Gastroesophageal sphincter (tissue), 4 donors: ENCODE results near the gene HTRA3. TPM values are rescaled to one million over a fixed set of nuclear protein-coding genes. Genes with fewer than 3 reads are reported as not detected.

Experiments
- ATAC-seq: fragments of 150-250 bp; one replicate; pipeline ENCODE4 v1.9.1; 2016; ENCODE audit warnings: mild to moderate bottlenecking, moderate library complexity
- H3K27ac ChIP-seq, 4 donors: fragments of 200-600 bp; sonication (generic) in 3 of 4; 1 replicate in 3 of 4; 2 replicates in 1 of 4; pipeline ENCODE4 v1.5.1; 2016 to 2019
- H3K27me3 ChIP-seq: fragments of 200-600 bp; sonication (generic); one replicate; pipeline ENCODE4 v1.5.1; 2019
- H3K36me3 ChIP-seq, 2 donors: fragments of 200-600 bp; sonication (generic); one replicate each; pipeline ENCODE4 v1.5.1; 2019; ENCODE audit warnings: control low read depth in 1 of 2
- H3K4me1 ChIP-seq, 3 donors: fragments of 200-600 bp; sonication (generic); 1 replicate in 2 of 3; 2 replicates in 1 of 3; pipeline ENCODE4 v1.5.1; 2016 to 2019; ENCODE audit warnings: control low read depth in 2 of 3
- H3K4me3 ChIP-seq, 2 donors: fragments of 200-600 bp; sonication (generic); one replicate each; pipeline ENCODE4 v1.5.1; 2019; ENCODE audit warnings: mild to moderate bottlenecking in 1 of 2, moderate library complexity in 1 of 2
- H3K9me3 ChIP-seq, 3 donors: fragments of 200-600 bp; sonication (generic); one replicate each; pipeline ENCODE4 v1.5.1; 2017 to 2019; ENCODE audit warnings: control low read depth in 2 of 3
- CTCF ChIP-seq, 4 experiments: fragments of 200-600 bp in 2 of 4; fragments of 450-650 bp in 2 of 4; sonication (generic) in 1 of 4; IDR thresholded peaks; one replicate each; pipeline ENCODE4 v1.5.1; 2017 to 2019; ENCODE audit warnings: antibody characterized with exemption in 4 of 4, mild to moderate bottlenecking in 2 of 4, moderate library complexity in 2 of 4
- EP300 ChIP-seq: sonication (generic); formaldehyde crosslinking; IDR thresholded peaks from one replicate; pipeline ENCODE4 v1.6.1; 2017; ENCODE audit warnings: antibody characterized with exemption, mild to moderate bottlenecking
- POLR2A ChIP-seq, 2 donors: fragments of 450-650 bp; IDR thresholded peaks; one replicate each; pipeline ENCODE4 v1.6.1; 2017; ENCODE audit warnings: antibody characterized with exemption in 2 of 2, mild to moderate bottlenecking in 2 of 2, moderate library complexity in 1 of 2
- POLR2AphosphoS5 ChIP-seq: sonication (generic); formaldehyde crosslinking; IDR thresholded peaks from one replicate; pipeline ENCODE4 v1.6.1; 2017; ENCODE audit warnings: antibody characterized with exemption
- WGBS, 2 donors: methylation state at CpG; one replicate each; pipeline ENCODE4 v1.1.5; 2018; ENCODE audit warnings: low coverage in 1 of 2; 5-methylcytosine and 5-hydroxymethylcytosine counted together
- total RNA-seq, 4 donors: library from RNA; depleted of rRNA; stranded (reverse); fragments of >200 nt; gene quantifications; one replicate each; pipeline ENCODE4 v1.1.0, GENCODE V29; 2016

The HTRA3 gene
- total RNA-seq, 4 donors from 2014 or later, result 30.2 to 80.5 (median 59.9) TPM

DNA sequence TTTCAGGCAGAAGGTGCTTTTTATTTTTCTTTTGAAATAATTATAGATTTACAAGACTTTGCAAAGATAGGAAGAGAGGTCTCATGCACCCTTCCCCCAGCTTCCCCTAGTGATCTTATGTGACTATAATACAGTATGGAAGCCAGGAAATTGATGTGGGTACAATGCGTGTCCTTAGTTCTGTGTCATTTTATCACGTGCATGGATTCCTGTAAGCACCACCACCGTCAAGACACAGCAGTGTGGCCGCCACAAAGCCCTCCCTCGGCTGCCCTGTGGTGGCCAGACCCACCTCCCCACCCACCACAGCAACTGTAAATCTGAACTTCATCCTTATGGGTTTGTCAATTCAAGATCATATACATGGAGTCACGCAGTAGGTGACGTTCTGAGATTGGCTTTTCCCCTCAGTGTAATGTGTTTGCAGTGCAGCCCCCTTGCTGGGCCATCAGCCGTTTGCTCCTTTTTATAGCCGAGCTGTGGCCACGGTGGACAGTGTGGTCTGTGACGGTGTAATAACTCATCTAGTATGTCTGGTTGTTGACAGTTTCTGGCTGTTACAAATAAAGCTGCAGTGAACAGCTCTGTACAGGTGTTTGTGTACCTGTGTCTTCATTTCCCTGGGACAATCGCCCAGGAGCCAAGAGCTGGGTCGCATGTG is 10.9 kb upstream of the HTRA3 start:
- no peaks in the 10 kb centered on the region for H3K27me3 ChIP-seq

DNA sequence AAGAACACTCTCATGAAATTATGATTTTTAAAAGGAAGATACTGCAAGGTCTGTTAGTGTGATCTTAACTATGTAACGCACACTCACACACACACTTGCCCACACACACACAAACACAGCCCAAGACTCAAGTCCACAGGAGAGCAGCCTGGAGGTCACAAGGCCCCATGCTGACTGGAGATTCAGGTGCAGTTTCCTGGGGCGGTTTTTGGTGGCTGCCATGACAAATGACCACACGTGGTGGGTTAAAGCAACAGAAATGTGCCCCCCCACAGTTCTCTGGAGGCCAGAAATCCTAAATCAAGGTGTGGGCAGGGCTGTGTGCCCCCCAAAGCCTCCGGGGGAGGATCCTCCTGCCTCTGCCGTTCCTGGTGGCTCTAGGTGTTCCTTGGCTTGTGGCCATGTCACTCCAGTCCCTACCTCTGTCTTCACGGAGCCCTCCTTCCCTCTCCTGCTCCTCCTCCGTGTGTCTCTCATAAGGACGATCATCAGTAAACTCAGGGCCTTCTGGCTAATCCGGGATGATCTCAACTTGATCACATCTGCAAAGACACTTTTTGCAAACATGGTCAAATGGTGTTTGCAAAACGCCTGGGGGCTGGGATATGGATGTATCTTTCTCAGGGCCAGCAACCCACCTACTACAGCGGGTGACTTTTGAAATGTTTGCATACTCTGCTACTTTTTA is 9.7 kb upstream of the HTRA3 start:
- Histone ChIP-seq H3K4me3 (no peak overlapping the region), H3K27ac (peak overlapping the region in 3 of 4 donors; percentile 67 to 85 (median 73)), H3K27me3 (no peaks in the 10 kb centered on the region), H3K36me3 (no peaks in the 10 kb centered on the region), H3K9me3 (no peaks in the 10 kb centered on the region), H3K4me1 (peaks cover 0 to 12% (median 10%) of the 10 kb centered on the region in 3 donors)
- no peak for ATAC-seq
- 81 to 82% methylated on average over 9 to 10 of the region's 11 CpGs for WGBS, 2 donors
- TF ChIP-seq CTCF (IDR thresholded peaks at IDR 0.05) (no peak), POLR2A (IDR thresholded peaks at IDR 0.05) (no peak), EP300 (no peak), POLR2AphosphoS5 (no peak)

More for the DNA sequence above, 10.9 kb upstream of the HTRA3 start:
- Histone ChIP-seq H3K4me3 (no peak overlapping the region), H3K27ac (no peak overlapping the region), H3K36me3 (no peaks in the 10 kb centered on the region), H3K9me3 (no peaks in the 10 kb centered on the region), H3K4me1 (peaks cover 0 to 12% (median 10%) of the 10 kb centered on the region in 3 donors)
- TF ChIP-seq EP300 (no peak), POLR2AphosphoS5 (no peak), CTCF (IDR thresholded peaks at IDR 0.05) (no peak), POLR2A (IDR thresholded peaks at IDR 0.05) (no peak)
- ATAC-seq, result no peak
- 73 to 75% methylated on average over 8 to 12 of the region's 13 CpGs for WGBS, 2 donors

GRCh38 chr4:8260656-8261111 is 8.9 kb upstream of the HTRA3 start:
- Histone ChIP-seq H3K4me3 (no peak overlapping the region), H3K4me1 (peaks cover 0 to 12% (median 10%) of the 10 kb centered on the region in 3 donors), H3K27me3 (no peaks in the 10 kb centered on the region), H3K27ac (peak overlapping the region in 3 of 4 donors; percentile 67 to 85 (median 73)), H3K9me3 (no peaks in the 10 kb centered on the region), H3K36me3 (no peaks in the 10 kb centered on the region)
- 11 to 28% methylated on average over 5 to 13 of the region's 13 CpGs for WGBS, 2 donors
- TF ChIP-seq EP300 (no peak), POLR2AphosphoS5 (peak; percentile 72), POLR2A (IDR thresholded peaks at IDR 0.05) (no peak), CTCF (IDR thresholded peaks at IDR 0.05) (peak in 1 of 4 experiments; percentile 34)
- ATAC-seq, result peak; percentile 70

- H3K4me1 ChIP-seq, result peaks cover 0 to 16% (median 10%) of the 10 kb centered on the region in 3 donors
- H3K27ac ChIP-seq, result peak overlapping the region in 1 of 4 donors; percentile 73
- ATAC-seq, result no peak
- TF ChIP-seq CTCF (IDR thresholded peaks at IDR 0.05) (no peak), EP300 (no peak), POLR2A (IDR thresholded peaks at IDR 0.05) (no peak), POLR2AphosphoS5 (no peak)
- 80 to 94% methylated on average over 4 to 11 of the region's 25 CpGs for WGBS, 2 donors
- H3K4me3 ChIP-seq, result no peak overlapping the region
- H3K27me3 ChIP-seq, result no peaks in the 10 kb centered on the region
- no peaks in the 10 kb centered on the region for H3K36me3 ChIP-seq
- no peaks in the 10 kb centered on the region for H3K9me3 ChIP-seq
Measured at GRCh38 chr4:8261851-8262535, 7.6 kb upstream of the HTRA3 start.
